Adrenal gland (tissue), 12 donors: ENCODE data around the gene UNC5C. TPM values are rescaled to one million over a fixed set of nuclear protein-coding genes. Genes with fewer than 3 reads are reported as not detected.

Experiments used
- DNase-seq, 7 donors: peaks; one replicate each; pipeline ENCODE4 v3.0.0-alpha.2; 2019 to 2020
- H3K27ac ChIP-seq, 5 donors: fragments of 200-600 bp; sonication (generic) in 4 of 5; 1 replicate in 3 of 5; 2 replicates in 2 of 5; pipeline versions ENCODE4 v1.5.1 to v1.8.0; 2016 to 2020; ENCODE audit warnings: mild to moderate bottlenecking in 1 of 5
- H3K27me3 ChIP-seq: fragments of 200-600 bp; 2 replicates; pipeline ENCODE4 v1.8.0; 2021
- H3K36me3 ChIP-seq, 2 donors: fragments of 200-600 bp; replicated peaks in 1 of 2; 1 replicate in 1 of 2; 2 replicates in 1 of 2; pipeline versions ENCODE4 v1.5.1 to v1.8.0; 2018 to 2022
- H3K4me1 ChIP-seq, 2 donors: fragments of 200-600 bp; replicated peaks in 1 of 2; 1 replicate in 1 of 2; 2 replicates in 1 of 2; pipeline versions ENCODE4 v1.5.1 to v1.8.0; 2018 to 2021
- H3K4me3 ChIP-seq, 4 donors: fragments of 200-600 bp; sonication (generic) in 3 of 4; one replicate each; pipeline ENCODE4 v1.5.1; 2016 to 2018
- H3K9me3 ChIP-seq, 3 donors: fragments of 200-600 bp; sonication (generic) in 1 of 3; replicated peaks in 1 of 3; 1 replicate in 2 of 3; 2 replicates in 1 of 3; pipeline versions ENCODE4 v1.5.1 to v1.8.0; 2016 to 2021
- POLR2A ChIP-seq, 2 donors: fragments of 450-650 bp; IDR thresholded peaks; one replicate each; pipeline ENCODE4 v1.6.1; 2017; ENCODE audit warnings: antibody characterized with exemption in 2 of 2, mild to moderate bottlenecking in 2 of 2, moderate library complexity in 1 of 2
- WGBS, 4 donors: extraction: QIAGEN DNeasy Blood & Tissue Kit in 2 of 4; methylation state at CpG; one replicate each; pipeline versions ENCODE4 v1.1.5 to v1.1.7; 2013 to 2017; 5-methylcytosine and 5-hydroxymethylcytosine counted together
- intact Hi-C, 2 donors: fragments of 100-400 bp; cut with DNase I; formaldehyde crosslinking; loops; one replicate each; pipeline versions ENCODE4 v1.14.1 to v1.15.0; 2022 to 2023
- polyA plus RNA-seq, 3 donors: library from polyadenylated mRNA; stranded (reverse); fragments of 200-250 nt in 2 of 3; fragments of 350-450 nt in 1 of 3; fragmentation: Illumina TruSeq in 1 of 3; extraction: RNeasy Lipid Tissue Mini Kit (QIAGEN cat#74804) in 1 of 3; gene quantifications; one replicate each; pipeline ENCODE4 v1.2.3, GENCODE V29; 2013 to 2014
- total RNA-seq, 9 donors: library from RNA; depleted of rRNA in 4 of 9; stranded (reverse); fragments of >200 nt in 4 of 9; fragments of 120-200 nt in 1 of 9; fragmentation: NEBNext Ultra II Directional in 1 of 9; extraction: Animal tissue kit (Norgen Biotek cat#: 25700) in 1 of 9; gene quantifications; one replicate each; pipeline versions ENCODE4 v1.1.0 to v1.2.4, GENCODE V29; 2013 to 2023
- TF ChIP-seq, protein P1 (sequence below), 6 experiments: fragments of 450-650 bp in 4 of 6; fragments of 200-600 bp in 2 of 6; sonication (generic) in 1 of 6; IDR thresholded peaks; 1 replicate in 5 of 6; 2 replicates in 1 of 6; pipeline versions ENCODE4 v1.5.1 to v1.8.0; 2016 to 2021; ENCODE audit warnings: antibody characterized with exemption in 6 of 6, mild to moderate bottlenecking in 2 of 6, moderate library complexity in 1 of 6
- donor health status: healthy with polysubstance abuse.
- donor health status: Bipolar disorder and iron deficiency.
- donor health status: DM: yes; HTN: yes; CAD: no.
- donor health status: DM: no; HTN: no; CAD: no.
- donor health status: DM: no; HTN: no; CAD: no.
- donor health status: DM: yes; HTN: yes; CAD: no.

UNC5C gene
- total and polyA plus RNA-seq, 12 donors: 4.7 to 33.5 (median 23.8) TPM

DNA sequence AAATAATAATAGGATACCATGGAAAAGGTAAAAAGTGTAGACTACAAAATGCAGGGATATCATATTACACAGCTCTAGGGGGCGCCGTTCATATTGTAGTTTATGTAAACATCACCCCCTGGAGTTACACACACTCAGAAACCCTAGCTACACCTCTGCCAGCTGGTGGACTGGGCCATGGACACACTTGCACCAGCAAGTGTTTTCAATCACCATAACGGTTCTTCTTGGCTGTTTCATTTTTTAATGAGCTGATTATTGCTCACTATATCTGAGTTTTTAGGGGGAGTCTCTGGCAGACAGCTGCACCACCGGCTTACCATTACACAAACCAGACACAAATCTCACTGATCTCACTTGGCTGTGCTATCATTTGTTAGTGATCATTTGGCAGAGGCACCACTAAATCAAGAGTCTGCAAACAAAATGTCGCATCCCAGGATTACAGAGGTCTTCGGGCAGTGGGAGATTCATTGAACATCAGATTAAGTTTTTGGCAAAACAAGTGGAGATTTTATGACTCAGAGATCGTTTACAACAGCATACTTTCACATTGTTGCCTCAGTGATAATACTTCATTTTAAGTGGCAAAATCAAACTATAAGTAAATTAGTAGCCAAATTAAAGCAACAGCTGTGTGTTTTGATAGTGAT, 185.7 kb downstream of the UNC5C start:
- TF ChIP-seq POLR2A (IDR thresholded peaks at IDR 0.05): no peak
- TF ChIP-seq, protein P1, sequence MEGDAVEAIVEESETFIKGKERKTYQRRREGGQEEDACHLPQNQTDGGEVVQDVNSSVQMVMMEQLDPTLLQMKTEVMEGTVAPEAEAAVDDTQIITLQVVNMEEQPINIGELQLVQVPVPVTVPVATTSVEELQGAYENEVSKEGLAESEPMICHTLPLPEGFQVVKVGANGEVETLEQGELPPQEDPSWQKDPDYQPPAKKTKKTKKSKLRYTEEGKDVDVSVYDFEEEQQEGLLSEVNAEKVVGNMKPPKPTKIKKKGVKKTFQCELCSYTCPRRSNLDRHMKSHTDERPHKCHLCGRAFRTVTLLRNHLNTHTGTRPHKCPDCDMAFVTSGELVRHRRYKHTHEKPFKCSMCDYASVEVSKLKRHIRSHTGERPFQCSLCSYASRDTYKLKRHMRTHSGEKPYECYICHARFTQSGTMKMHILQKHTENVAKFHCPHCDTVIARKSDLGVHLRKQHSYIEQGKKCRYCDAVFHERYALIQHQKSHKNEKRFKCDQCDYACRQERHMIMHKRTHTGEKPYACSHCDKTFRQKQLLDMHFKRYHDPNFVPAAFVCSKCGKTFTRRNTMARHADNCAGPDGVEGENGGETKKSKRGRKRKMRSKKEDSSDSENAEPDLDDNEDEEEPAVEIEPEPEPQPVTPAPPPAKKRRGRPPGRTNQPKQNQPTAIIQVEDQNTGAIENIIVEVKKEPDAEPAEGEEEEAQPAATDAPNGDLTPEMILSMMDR (IDR thresholded peaks at IDR 0.05): peak in 2 of 6 experiments; percentile 4 to 11
- Histone ChIP-seq H3K27me3 (no peaks in the 10 kb centered on the region), H3K27ac (peak overlapping the region in 1 of 5 donors; percentile 47), H3K4me3 (peak overlapping the region in 1 of 4 donors; percentile 6), H3K9me3 (no peaks in the 10 kb centered on the region), H3K36me3 (no peaks in the 10 kb centered on the region), H3K4me1 (peaks cover 9 to 59% of the 10 kb centered on the region in 2 donors)
- WGBS, 4 donors: 34 to 38% (median 36%) methylated on average over 7 of the region's 7 CpGs
- peak in 2 of 7 donors; percentile 13 to 16 for DNase-seq
- intact Hi-C loops: no loop called here

DNA sequence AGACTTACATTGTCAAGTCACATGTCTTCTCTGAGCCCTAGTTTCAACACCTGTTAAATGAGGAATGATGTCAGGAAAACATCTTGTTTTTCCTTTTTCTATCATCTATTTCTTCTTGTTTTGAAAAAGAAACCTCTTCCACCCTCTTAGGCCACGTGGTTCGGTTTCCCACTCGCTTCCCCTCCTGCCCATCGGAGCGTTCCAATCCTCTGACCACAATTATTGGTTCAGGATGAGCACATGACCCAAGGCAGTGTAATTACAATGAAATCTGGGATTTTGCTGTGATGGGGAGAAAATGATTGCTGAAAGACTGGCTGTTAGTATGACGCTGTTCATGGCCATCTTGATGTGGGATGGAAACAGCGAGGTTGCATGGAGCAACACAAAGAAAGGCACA, 186.7 kb downstream of the UNC5C start:
- 93 to 95% (median 94%) methylated on average over 7 of the region's 7 CpGs for WGBS, 4 donors
- Histone ChIP-seq H3K4me1 (peaks cover 9 to 63% of the 10 kb centered on the region in 2 donors), H3K36me3 (no peaks in the 10 kb centered on the region), H3K27me3 (no peaks in the 10 kb centered on the region), H3K4me3 (no peak overlapping the region), H3K9me3 (no peaks in the 10 kb centered on the region), H3K27ac (peak overlapping the region in 3 of 5 donors; percentile 54 to 66 (median 57))
- TF ChIP-seq, protein P1 (IDR thresholded peaks at IDR 0.05): no peak
- TF ChIP-seq POLR2A (IDR thresholded peaks at IDR 0.05): no peak
- DNase-seq: no peak
- intact Hi-C loops: no loop called here

DNA sequence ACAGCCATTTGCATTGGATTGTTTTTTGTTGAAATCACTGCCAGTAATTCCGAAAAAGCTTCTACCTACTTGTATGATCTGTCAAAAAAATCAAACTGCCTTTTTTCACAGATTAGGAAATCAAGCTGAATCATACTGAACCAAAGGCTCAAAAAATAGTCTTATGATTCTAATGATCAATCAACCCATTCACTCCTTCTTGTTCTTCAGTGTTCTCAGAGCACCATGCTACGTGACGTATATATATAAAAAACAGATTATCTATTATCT, 187.1 kb downstream of the UNC5C start:
- H3K4me1 ChIP-seq: peaks cover 9 to 63% of the 10 kb centered on the region in 2 donors
- DNase-seq: no peak
- intact Hi-C loops: no loop called here
- H3K36me3 ChIP-seq: no peaks in the 10 kb centered on the region
- no peak overlapping the region for H3K4me3 ChIP-seq
- WGBS, 4 donors: 58 to 82% (median 68%) methylated on average over 3 of the region's 3 CpGs
- no peaks in the 10 kb centered on the region for H3K9me3 ChIP-seq
- no peak for TF ChIP-seq POLR2A (IDR thresholded peaks at IDR 0.05)
- TF ChIP-seq, protein P1 (IDR thresholded peaks at IDR 0.05): no peak
- H3K27me3 ChIP-seq: no peaks in the 10 kb centered on the region
- H3K27ac ChIP-seq: peak overlapping the region in 3 of 5 donors; percentile 54 to 66 (median 64)

DNA sequence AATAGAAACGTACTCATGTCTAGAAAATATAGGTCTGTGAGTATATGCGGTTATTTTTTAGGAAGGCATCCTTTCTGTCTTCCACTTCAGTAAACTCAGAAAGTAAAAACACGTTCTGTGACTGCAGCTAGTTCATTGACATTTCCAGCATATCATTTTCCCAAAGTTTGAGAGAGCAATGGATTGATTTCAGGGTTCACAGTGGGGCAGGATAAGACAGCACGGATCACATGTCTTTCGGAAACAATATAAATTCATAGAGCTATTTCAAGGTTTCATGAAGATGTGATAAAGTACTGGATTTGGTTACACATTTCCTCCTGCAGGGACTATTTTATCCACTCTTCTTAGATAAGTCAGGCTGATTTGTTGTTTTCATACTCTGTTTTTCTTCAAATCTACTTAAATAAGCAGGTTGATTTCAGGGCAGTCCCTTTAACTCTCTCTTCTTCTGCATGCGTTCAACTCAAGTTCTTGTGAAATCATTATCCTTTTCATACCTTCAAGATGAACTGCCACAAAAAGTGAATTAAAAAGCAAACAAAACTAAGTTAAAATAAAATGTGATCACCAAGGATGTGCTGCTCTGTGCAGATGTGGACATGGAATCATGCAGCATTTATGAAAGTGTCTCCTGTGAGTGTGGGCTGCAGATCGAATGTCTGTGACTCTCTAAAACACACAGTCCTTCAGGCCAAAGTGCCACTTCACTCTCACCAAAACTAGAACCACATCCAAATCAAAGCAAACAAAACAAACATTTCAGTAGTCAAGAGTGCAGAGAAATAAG, 187.7 kb downstream of the UNC5C start:
- intact Hi-C loops: no loop called here
- peak overlapping the region; percentile 4 to 66 (median 54) for H3K27ac ChIP-seq

More for the DNA sequence above, 187.7 kb downstream of the UNC5C start:
- Histone ChIP-seq H3K9me3 (no peaks in the 10 kb centered on the region), H3K36me3 (no peaks in the 10 kb centered on the region), H3K27me3 (no peaks in the 10 kb centered on the region), H3K4me3 (no peak overlapping the region), H3K4me1 (peaks cover 9 to 63% of the 10 kb centered on the region in 2 donors)
- DNase-seq: no peak
- WGBS, 4 donors: 55 to 69% (median 58%) methylated on average over 7 of the region's 7 CpGs
- no peak for TF ChIP-seq POLR2A (IDR thresholded peaks at IDR 0.05)
- TF ChIP-seq, protein P1 (IDR thresholded peaks at IDR 0.05): no peak
